Pancreas (tissue), 10 donors: ENCODE measurements around the gene CLEC10A. TPM values are rescaled to one million over a fixed set of nuclear protein-coding genes. Genes with fewer than 3 reads are reported as not detected.

Source experiments
- ATAC-seq, 4 donors: fragments of 200-7000 bp; cut with Tn5 transposase; one replicate each; pipeline versions ENCODE4 v1.8.0 to v1.9.1; 2020; ENCODE audit warnings: mild to moderate bottlenecking in 4 of 4, moderate library complexity in 4 of 4
- DNase-seq, 6 donors: peaks; one replicate each; pipeline ENCODE4 v3.0.0-alpha.2; 2020
- FAIRE-seq: peaks from 2 replicates; lab custom pipeline; 2012; peaks lifted over from hg19 to GRCh38; lab: Jason Lieb, UNC
- H3K27ac ChIP-seq, 4 donors: fragments of 200-600 bp; sonication (generic); 1 replicate in 3 of 4; 2 replicates in 1 of 4; pipeline versions ENCODE4 v1.5.0 to v1.8.0; 2020
- H3K27me3 ChIP-seq, 4 donors: fragments of 200-600 bp; one replicate each; pipeline ENCODE4 v1.8.0; 2021
- H3K36me3 ChIP-seq, 3 donors: fragments of 200-600 bp; sonication (generic) in 1 of 3; one replicate each; pipeline versions ENCODE4 v1.5.0 to v1.8.0; 2020 to 2021
- H3K4me1 ChIP-seq, 3 donors: fragments of 200-600 bp; one replicate each; pipeline ENCODE4 v1.8.0; 2021
- H3K4me3 ChIP-seq, 4 donors: fragments of 200-600 bp; sonication (generic) in 2 of 4; one replicate each; pipeline versions ENCODE4 v1.5.0 to v1.8.0; 2020 to 2021
- H3K9me3 ChIP-seq, 4 donors: fragments of 200-600 bp; one replicate each; pipeline ENCODE4 v1.8.0; 2021
- WGBS, 2 donors: extraction: QIAGEN DNeasy Blood & Tissue Kit; methylation state at CpG; one replicate each; pipeline ENCODE4 v1.1.7; 2013; 5-methylcytosine and 5-hydroxymethylcytosine counted together
- intact Hi-C, 3 donors: fragments of 100-400 bp; cut with DNase I; formaldehyde crosslinking; loops; one replicate each; pipeline versions ENCODE4 v1.11.1 to v1.14.2; 2022
- polyA plus RNA-seq, 2 donors: library from polyadenylated mRNA; stranded (reverse); fragments of 200-250 nt; gene quantifications; one replicate each; pipeline ENCODE4 v1.2.3, GENCODE V29; 2013
- total RNA-seq, 6 donors: library from RNA; stranded (reverse); fragmentation: NEBNext Ultra II Directional in 4 of 6; extraction: Animal tissue kit (Norgen Biotek cat#: 25700) in 4 of 6; gene quantifications; one replicate each; pipeline versions ENCODE4 v1.2.1 to v1.2.4, GENCODE V29; 2021 to 2023
- TF ChIP-seq, protein P1 (sequence below), 4 donors: fragments of 200-600 bp; sonication (generic) in 3 of 4; IDR thresholded peaks; one replicate each; pipeline versions ENCODE4 v1.5.0 to v1.8.0; 2021; ENCODE audit warnings: antibody characterized with exemption in 4 of 4
- donor health status: healthy with polysubstance abuse.
- donor health status: DM: no; HTN: no; CAD: no; lungs with moderate emphysema.
- donor health status: DM: no; HTN: no; CAD: no.
- donor health status: control.
- donor health status: control.
- donor health status: Bipolar disorder and iron deficiency.
- donor health status: DM: yes; HTN: yes; CAD: no.
- donor health status: DM: no; HTN: no; CAD: no.
- donor health status: DM: no; HTN: no; CAD: no.
- donor health status: DM: yes; HTN: yes; CAD: no.

Gene CLEC10A
- total and polyA plus RNA-seq, 8 donors = 0.28 to 3.6 (median 1.3) TPM; not detected in 1

DNA sequence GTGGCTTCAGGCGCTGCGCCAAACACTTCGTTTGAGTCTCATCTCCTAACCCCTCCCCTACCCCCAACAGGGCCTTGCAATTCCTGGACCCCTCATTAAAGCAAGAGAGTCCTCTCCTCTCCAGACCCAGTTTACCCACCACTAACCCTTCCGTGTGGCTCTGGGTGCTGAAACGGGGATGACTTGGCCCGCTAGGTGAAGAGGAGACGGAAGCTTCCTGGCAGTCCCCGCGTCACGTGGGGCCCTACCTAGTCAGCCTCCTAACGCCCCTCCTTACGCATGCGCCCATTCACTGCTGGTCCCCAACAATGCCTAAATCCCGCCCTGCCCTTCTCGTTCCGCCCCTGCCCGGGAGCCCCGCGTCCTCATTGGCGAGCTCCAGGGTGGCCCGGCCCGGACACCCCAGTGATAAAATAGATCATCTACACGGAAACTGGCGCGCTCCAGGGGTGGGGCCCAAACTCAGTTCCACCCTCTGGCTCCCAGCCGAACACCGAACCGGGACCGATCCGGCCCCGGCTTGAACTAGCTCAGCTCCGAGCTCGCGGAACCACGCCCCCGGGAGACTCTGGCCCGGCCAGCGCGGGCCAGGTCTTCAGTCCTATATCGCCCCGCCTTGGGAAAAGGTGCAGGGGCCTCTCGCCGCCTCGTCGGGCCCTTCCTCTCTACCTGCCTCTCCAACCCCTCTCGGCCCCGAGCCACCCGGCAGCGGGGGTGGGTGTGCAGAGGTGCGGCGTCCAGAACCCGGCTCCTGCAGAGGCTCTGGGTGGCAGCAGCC, 44.3 kb downstream of the CLEC10A start, which contains the start of gene SLC16A13:
Gene SLC16A13 (plus strand): TSS at position 425 of the 778 bp plus-strand sequence. CDS start 368 bp downstream, outside the sequence.
- ATAC-seq = peak; percentile 94 to 97 (median 96)
- H3K4me1 ChIP-seq = peaks cover 4 to 7% (median 4%) of the 10 kb centered on the region in 3 donors
- no peaks in the 10 kb centered on the region for H3K36me3 ChIP-seq
- no peak for FAIRE-seq
- peak; percentile 92 to 98 (median 94) for DNase-seq
- intact Hi-C loops = no loop called here
- H3K27me3 ChIP-seq = no peaks in the 10 kb centered on the region
- TF ChIP-seq, protein P1, sequence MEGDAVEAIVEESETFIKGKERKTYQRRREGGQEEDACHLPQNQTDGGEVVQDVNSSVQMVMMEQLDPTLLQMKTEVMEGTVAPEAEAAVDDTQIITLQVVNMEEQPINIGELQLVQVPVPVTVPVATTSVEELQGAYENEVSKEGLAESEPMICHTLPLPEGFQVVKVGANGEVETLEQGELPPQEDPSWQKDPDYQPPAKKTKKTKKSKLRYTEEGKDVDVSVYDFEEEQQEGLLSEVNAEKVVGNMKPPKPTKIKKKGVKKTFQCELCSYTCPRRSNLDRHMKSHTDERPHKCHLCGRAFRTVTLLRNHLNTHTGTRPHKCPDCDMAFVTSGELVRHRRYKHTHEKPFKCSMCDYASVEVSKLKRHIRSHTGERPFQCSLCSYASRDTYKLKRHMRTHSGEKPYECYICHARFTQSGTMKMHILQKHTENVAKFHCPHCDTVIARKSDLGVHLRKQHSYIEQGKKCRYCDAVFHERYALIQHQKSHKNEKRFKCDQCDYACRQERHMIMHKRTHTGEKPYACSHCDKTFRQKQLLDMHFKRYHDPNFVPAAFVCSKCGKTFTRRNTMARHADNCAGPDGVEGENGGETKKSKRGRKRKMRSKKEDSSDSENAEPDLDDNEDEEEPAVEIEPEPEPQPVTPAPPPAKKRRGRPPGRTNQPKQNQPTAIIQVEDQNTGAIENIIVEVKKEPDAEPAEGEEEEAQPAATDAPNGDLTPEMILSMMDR (IDR thresholded peaks at IDR 0.05) = no peak
- no peaks in the 10 kb centered on the region for H3K9me3 ChIP-seq
- 0 to 1% methylated on average over 50 to 52 of the region's 52 CpGs for WGBS, 2 donors
- H3K4me3 ChIP-seq = peak within 1 kb of the TSS; percentile 46 to 89 (median 64)
- peak within 1 kb of the TSS; percentile 57 to 87 (median 68) for H3K27ac ChIP-seq

DNA sequence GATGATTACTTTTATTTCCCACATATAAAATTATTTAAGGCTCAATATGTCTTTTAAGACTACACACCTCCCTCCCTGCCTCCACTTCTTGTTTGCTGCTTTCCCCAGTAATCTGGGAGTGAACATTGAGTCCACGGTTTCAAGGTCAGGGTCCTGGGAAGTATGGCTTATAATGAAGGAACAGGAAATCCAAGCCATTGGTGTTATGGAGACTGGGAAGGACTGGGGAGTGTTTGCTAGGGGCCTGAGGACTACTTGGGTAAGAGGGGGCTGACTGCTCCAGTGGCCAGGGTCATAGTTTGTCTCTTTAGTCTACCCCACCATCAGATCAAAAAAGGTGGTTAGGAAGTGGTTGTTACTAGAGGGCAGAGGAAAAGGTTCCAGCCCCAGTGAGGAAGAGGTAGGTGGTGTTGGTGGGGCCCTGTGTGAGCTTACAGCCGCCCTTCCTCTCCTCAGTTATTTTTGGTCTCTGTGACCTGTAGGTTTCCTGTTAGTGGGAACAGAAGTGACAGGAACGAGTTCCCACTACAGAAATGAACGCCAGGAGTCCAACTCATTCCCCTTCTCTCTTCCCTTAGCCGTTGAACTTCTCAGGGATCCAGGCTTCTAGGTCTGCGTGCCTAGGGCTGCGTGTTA, 45.0 kb downstream of the CLEC10A start:
- no peaks in the 10 kb centered on the region for H3K36me3 ChIP-seq
- TF ChIP-seq, protein P1 (IDR thresholded peaks at IDR 0.05) = no peak
- H3K4me1 ChIP-seq = peaks cover 4 to 7% (median 4%) of the 10 kb centered on the region in 3 donors
- H3K27me3 ChIP-seq = no peaks in the 10 kb centered on the region
- H3K27ac ChIP-seq = peak overlapping the region; percentile 19 to 87 (median 68)
- WGBS, 2 donors = 2 to 4% methylated on average over 7 of the region's 7 CpGs
- ATAC-seq (peak; percentile 14 to 17 (median 16)), DNase-seq (peak in 1 of 6 donors; percentile 10), FAIRE-seq (no peak)
- intact Hi-C loops = no loop called here
- H3K4me3 ChIP-seq = peak overlapping the region; percentile 46 to 89 (median 64)
- no peaks in the 10 kb centered on the region for H3K9me3 ChIP-seq

DNA sequence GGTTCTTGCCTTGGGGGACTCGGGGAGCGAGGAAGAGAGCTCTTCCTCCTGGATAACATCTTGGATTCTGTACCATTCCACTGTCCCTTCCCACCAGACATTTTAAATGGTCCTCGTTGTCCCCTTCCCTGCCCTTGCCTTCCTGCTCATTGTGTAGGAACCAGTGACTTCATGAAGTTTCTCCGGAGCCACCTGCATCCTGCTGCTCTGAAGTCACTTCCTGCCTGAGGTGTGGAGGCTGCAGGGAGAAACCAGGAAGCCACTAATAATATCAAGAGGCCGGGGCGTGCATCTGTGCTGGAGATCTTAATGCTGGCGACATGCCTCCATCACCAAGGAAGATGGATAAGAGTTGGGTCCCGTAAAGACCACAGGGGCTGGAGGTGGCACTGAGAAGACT, 50.4 kb downstream of the CLEC10A start:
- H3K4me3 ChIP-seq = no peak overlapping the region
- H3K36me3 ChIP-seq = no peaks in the 10 kb centered on the region
- H3K27ac ChIP-seq = no peak overlapping the region
- no peaks in the 10 kb centered on the region for H3K27me3 ChIP-seq
- FAIRE-seq (no peak), DNase-seq (no peak), ATAC-seq (no peak)
- no peaks in the 10 kb centered on the region for H3K9me3 ChIP-seq
- TF ChIP-seq, protein P1 (IDR thresholded peaks at IDR 0.05) = no peak
- 73 to 85% methylated on average over 8 of the region's 8 CpGs for WGBS, 2 donors
- intact Hi-C loops = no loop called here
- no peaks in the 10 kb centered on the region for H3K4me1 ChIP-seq

GRCh38 chr17:7029096-7029495, 51.0 kb downstream of the CLEC10A start:
- DNase-seq (no peak), FAIRE-seq (no peak), ATAC-seq (no peak)
- Histone ChIP-seq H3K27me3 (no peaks in the 10 kb centered on the region), H3K4me3 (no peak overlapping the region), H3K9me3 (no peaks in the 10 kb centered on the region), H3K27ac (no peak overlapping the region), H3K36me3 (no peaks in the 10 kb centered on the region), H3K4me1 (no peaks in the 10 kb centered on the region)
- WGBS, 2 donors = 77 to 82% methylated on average over 3 of the region's 3 CpGs
- TF ChIP-seq, protein P1 (IDR thresholded peaks at IDR 0.05) = no peak
- intact Hi-C loops = no loop called here
